GM06990 (cell line): ENCODE measurements around the gene CD2AP.

Source experiments
- DNase-seq: peaks from one replicate; pipeline ENCODE4 v3.0.0-alpha.2; 2011; ENCODE audit not compliant: insufficient read length; ENCODE audit errors: extremely low read depth
- H3K27me3 ChIP-seq: replicated peaks from 2 replicates; pipeline ENCODE4 v1.6.0; 2011; ENCODE audit warnings: low read length; ENCODE audit not compliant: control insufficient read depth, insufficient read depth
- H3K36me3 ChIP-seq: 2 replicates; pipeline ENCODE4 v1.5.1; 2011; ENCODE audit warnings: low read length; ENCODE audit not compliant: control insufficient read depth, insufficient read depth
- H3K4me3 ChIP-seq: replicated peaks from 2 replicates; pipeline ENCODE4 v1.5.1; 2011; ENCODE audit warnings: low read depth, mild to moderate bottlenecking, control low read depth, low read length
- TF ChIP-seq, protein P1 (sequence below): IDR thresholded peaks from 2 replicates; pipeline ENCODE4 v1.5.1; 2011; ENCODE audit warnings: low read length, control low read depth, mild to moderate bottlenecking, inconsistent platforms; ENCODE audit not compliant: insufficient read depth, poor library complexity, severe bottlenecking

Gene CD2AP

DNA sequence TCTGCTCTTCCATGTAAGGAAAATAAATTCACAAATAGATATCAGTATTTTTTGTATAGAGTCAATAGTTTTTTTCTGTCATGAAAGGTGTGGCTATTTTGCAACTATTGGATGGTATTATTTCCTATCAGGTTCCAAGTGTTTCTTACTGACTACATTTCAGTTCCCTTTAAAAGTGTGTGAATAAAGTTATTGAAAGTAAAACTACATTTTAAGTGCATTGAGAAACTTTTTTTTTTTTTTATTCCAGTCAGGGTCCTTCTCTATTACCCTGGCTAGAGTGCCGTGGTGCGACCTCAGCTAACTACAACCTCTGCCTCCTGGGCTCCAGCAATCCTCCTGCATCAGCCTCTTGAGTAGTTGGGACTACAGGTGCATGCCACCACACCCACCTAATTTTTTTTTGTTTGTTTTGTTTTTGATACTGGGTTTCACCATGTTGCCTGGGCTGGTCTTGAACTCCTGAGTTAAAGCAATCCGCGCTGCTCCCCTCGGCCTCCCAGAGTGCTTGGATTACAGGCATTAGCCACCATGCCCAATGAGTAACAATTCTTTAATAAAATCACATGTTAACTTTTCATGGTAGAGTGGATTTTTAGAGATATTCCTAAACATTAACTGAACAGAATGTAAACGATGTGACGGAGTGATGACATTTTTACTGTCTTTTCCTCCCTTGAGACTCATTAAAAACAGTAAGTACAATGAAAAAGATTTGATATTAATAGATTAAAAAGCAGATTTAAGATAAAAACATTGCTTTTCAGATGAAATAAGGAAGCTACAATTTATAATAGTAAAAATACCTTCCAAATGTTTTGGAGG lies 151.1 kb downstream of the CD2AP start:
- Histone ChIP-seq H3K36me3 (no peaks in the 10 kb centered on the region), H3K4me3 (no peak overlapping the region), H3K27me3 (no peaks in the 10 kb centered on the region)
- DNase-seq: no peak
- TF ChIP-seq, protein P1, sequence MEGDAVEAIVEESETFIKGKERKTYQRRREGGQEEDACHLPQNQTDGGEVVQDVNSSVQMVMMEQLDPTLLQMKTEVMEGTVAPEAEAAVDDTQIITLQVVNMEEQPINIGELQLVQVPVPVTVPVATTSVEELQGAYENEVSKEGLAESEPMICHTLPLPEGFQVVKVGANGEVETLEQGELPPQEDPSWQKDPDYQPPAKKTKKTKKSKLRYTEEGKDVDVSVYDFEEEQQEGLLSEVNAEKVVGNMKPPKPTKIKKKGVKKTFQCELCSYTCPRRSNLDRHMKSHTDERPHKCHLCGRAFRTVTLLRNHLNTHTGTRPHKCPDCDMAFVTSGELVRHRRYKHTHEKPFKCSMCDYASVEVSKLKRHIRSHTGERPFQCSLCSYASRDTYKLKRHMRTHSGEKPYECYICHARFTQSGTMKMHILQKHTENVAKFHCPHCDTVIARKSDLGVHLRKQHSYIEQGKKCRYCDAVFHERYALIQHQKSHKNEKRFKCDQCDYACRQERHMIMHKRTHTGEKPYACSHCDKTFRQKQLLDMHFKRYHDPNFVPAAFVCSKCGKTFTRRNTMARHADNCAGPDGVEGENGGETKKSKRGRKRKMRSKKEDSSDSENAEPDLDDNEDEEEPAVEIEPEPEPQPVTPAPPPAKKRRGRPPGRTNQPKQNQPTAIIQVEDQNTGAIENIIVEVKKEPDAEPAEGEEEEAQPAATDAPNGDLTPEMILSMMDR: no peak

DNA sequence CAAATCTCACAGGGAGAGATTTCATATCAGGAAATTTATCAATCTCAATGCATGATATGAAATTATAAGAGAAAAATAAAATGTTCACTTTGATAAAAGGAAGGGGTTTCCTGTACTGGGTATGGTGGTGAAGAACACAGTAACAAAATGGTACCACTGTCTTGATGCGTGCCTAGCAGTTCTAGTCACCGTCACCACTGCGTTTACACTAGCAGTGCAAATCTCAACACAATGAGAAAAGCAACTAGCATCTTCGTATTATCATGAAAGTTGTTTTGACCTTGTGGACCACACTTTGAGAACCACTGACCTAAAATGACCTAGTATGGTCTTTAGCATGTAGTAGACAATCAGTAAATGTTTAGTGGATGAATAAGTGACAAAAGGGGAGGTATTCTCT lies 152.4 kb downstream of the CD2AP start:
- H3K4me3 ChIP-seq: no peak overlapping the region
- TF ChIP-seq, protein P1: no peak
- H3K36me3 ChIP-seq: no peaks in the 10 kb centered on the region

DNA sequence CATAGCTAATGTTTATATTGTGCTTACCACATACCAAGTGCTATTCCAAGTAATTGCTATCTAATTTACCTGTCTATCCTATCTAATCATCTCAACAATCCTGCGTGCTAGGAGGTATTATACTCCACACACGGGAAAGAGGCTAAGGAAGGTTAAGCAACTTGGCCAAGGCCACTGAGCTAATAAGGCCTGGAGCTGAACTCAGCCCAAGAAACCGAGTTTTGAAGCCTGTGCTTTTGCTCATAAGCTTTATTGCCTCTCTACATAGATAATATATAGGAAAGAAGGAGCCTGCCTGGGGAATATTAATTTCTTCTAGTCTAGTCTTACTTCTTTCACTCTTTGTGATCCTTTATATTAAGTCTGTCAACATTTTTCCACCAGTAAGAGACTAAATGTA lies 153.0 kb downstream of the CD2AP start:
- Histone ChIP-seq H3K4me3 (no peak overlapping the region), H3K36me3 (no peaks in the 10 kb centered on the region), H3K27me3 (no peaks in the 10 kb centered on the region)
- TF ChIP-seq, protein P1: no peak
- no peak for DNase-seq

More for the DNA sequence above, 152.4 kb downstream of the CD2AP start:
- H3K27me3 ChIP-seq: no peaks in the 10 kb centered on the region
- DNase-seq: no peak

DNA sequence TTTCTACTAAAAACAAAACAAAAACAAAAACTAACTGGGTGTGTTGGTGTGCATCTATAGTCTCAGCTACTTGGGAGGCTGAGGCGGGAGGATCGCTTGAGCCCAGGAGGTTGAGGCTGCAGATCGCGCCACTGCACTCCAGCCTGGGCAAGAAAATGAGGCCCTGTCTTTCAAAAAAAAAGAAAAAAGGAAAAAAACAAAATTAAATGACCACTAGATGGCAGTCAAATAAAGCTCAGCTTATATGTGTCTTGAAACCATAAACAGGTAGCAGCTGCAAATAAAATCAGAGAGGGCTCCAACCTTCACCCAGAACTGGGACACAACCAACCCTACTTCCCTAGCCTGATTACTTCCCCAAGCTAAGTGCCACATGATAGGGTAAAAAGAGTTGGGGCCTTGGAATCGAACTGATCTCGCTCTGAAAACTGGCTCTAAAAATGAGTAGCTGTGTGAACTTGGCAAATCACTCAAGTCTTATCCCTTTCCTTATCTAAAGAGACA lies 153.7 kb downstream of the CD2AP start:
- H3K4me3 ChIP-seq: no peak overlapping the region
- no peaks in the 10 kb centered on the region for H3K27me3 ChIP-seq
- peak; percentile 29 for DNase-seq
- H3K36me3 ChIP-seq: no peaks in the 10 kb centered on the region
- TF ChIP-seq, protein P1: peak; percentile 34

DNA sequence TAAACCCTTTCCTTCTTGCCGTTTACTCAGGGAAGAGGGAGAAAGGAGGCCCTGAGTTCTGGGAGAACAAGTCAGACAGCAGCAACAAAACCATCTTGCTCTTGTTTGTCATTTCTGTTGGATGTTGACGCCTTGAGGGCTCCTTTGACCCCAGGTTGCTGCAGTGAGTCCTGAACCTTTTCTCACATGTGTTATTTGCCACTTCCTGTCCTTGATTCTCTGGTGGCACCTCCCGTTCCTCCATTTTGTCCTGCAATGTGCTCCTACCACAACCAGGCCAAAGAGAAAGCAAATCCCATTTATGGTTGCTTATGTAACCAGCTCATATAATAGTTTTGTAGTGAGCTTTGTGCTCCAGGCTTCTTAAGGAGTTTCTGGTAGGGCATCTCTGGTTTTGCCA lies 154.2 kb downstream of the CD2AP start:
- Histone ChIP-seq H3K27me3 (no peaks in the 10 kb centered on the region), H3K36me3 (no peaks in the 10 kb centered on the region), H3K4me3 (no peak overlapping the region)
- TF ChIP-seq, protein P1: no peak
- no peak for DNase-seq
